Calu3 (cell line): Measurements from ENCODE around the gene SCYGR2. TPM values are rescaled to one million over a fixed set of nuclear protein-coding genes. Genes with fewer than 3 reads are reported as not detected.

Source experiments
- BruUV-seq: library from RNA; stranded (reverse); fragments of 400-500 nt; replicated peaks from 2 replicates; lab custom pipeline; 2021; lab: Mats Ljungman, UMichigan
- CTCF ChIA-PET: fragments of 300-600 bp; sonication (Branson Sonifier 250); formaldehyde crosslinking; loops from one replicate; lab custom pipeline; 2022; ENCODE audit warnings: antibody characterized with exemption; lab: Charles Lee
- DNase-seq: peaks from one replicate; pipeline ENCODE4 v3.0.0; 2022
- H3K27ac Mint-ChIP-seq: one replicate; pipeline ENCODE4 v1.8.0; 2022; ENCODE audit warnings: mixed read lengths; ENCODE audit not compliant: unreplicated experiment
- H3K27me3 Mint-ChIP-seq: one replicate; pipeline ENCODE4 v1.8.0; 2022; ENCODE audit warnings: mixed read lengths; ENCODE audit not compliant: unreplicated experiment
- H3K36me3 Mint-ChIP-seq: one replicate; pipeline ENCODE4 v1.8.0; 2022; ENCODE audit warnings: mild to moderate bottlenecking, moderate library complexity, mixed read lengths; ENCODE audit not compliant: insufficient read depth, unreplicated experiment
- H3K4me1 Mint-ChIP-seq: one replicate; pipeline ENCODE4 v1.8.0; 2022; ENCODE audit warnings: mild to moderate bottlenecking, low read depth, mixed read lengths; ENCODE audit not compliant: unreplicated experiment
- H3K4me3 Mint-ChIP-seq: one replicate; pipeline ENCODE4 v1.8.0; 2022; ENCODE audit warnings: mild to moderate bottlenecking, low read depth, moderate library complexity, mixed read lengths; ENCODE audit not compliant: unreplicated experiment
- H3K9me3 Mint-ChIP-seq: one replicate; pipeline ENCODE4 v1.8.0; 2022; ENCODE audit warnings: low read depth, mixed read lengths; ENCODE audit not compliant: unreplicated experiment
- CTCF ChIP-seq: fragments of 200-600 bp; IDR thresholded peaks from one replicate; pipeline ENCODE4 v1.8.0; 2022; ENCODE audit warnings: antibody characterized with exemption; ENCODE audit not compliant: unreplicated experiment
- intact Hi-C: fragments of 100-400 bp; cut with micrococcal nuclease; formaldehyde crosslinking; loops from one replicate; pipeline ENCODE4 v1.10.0; 2022; ENCODE audit not compliant: unreplicated experiment
- total RNA-seq: library from RNA; stranded (reverse); gene quantifications from 2 replicates; pipeline ENCODE4 v1.2.3, GENCODE V29; 2022

SCYGR2 gene
- total RNA-seq, 1 experiment from 2014 or later, result not detected

GRCh38 chr2:227616631-227617030 is 17.9 kb downstream of the SCYGR2 start:
- Mint-ChIP-seq H3K36me3 (no peaks in the 10 kb centered on the region), H3K4me1 (peaks cover 14% of the 10 kb centered on the region), H3K4me3 (no peak overlapping the region), H3K9me3 (no peaks in the 10 kb centered on the region), H3K27me3 (peaks cover 9% of the 10 kb centered on the region), H3K27ac (no peak overlapping the region)
- no TSS peak for BruUV-seq
- no peak for DNase-seq
- intact Hi-C loops, result no loop called here
- CTCF ChIA-PET, result no interaction called here
- no peak for TF ChIP-seq CTCF

GRCh38 chr2:227617316-227618230 is 18.9 kb downstream of the SCYGR2 start, which contains the start of gene SCYGR4:
Gene SCYGR4, plus strand, starts transcription at chr2:227617498. Its CDS starts 0 bp downstream, at chr2:227617498.
- CTCF ChIA-PET, result interaction anchor here (0.6 kb wide), 1 partner anchor 196 kb away, joined by 3 read pairs; the partner anchor contains the start of gene CCL20
- DNase-seq, result no peak
- intact Hi-C loops, result no loop called here
- H3K36me3 Mint-ChIP-seq, result no peaks in the 10 kb centered on the region
- BruUV-seq, result no TSS peak
- no peak for TF ChIP-seq CTCF
- H3K27ac Mint-ChIP-seq, result no peak within 1 kb of the TSS
- peaks cover 12% of the 10 kb centered on the region for H3K4me1 Mint-ChIP-seq
- no peaks in the 10 kb centered on the region for H3K9me3 Mint-ChIP-seq
- H3K4me3 Mint-ChIP-seq, result no peak within 1 kb of the TSS
- H3K27me3 Mint-ChIP-seq, result peaks cover 9% of the 10 kb centered on the region

GRCh38 chr2:227623226-227623625 is 24.5 kb downstream of the SCYGR2 start:
- CTCF ChIA-PET, result no interaction called here
- H3K27me3 Mint-ChIP-seq, result no peaks in the 10 kb centered on the region
- BruUV-seq, result no TSS peak
- H3K36me3 Mint-ChIP-seq, result no peaks in the 10 kb centered on the region
- H3K27ac Mint-ChIP-seq, result peak overlapping the region; percentile 82
- peaks cover 12% of the 10 kb centered on the region for H3K4me1 Mint-ChIP-seq
- intact Hi-C loops, result no loop called here
- no peaks in the 10 kb centered on the region for H3K9me3 Mint-ChIP-seq
- DNase-seq, result no peak
- TF ChIP-seq CTCF, result no peak
- H3K4me3 Mint-ChIP-seq, result no peak overlapping the region

- Mint-ChIP-seq H3K36me3 (no peaks in the 10 kb centered on the region), H3K4me1 (peaks cover 12% of the 10 kb centered on the region), H3K4me3 (no peak overlapping the region), H3K27me3 (no peaks in the 10 kb centered on the region), H3K27ac (no peak overlapping the region), H3K9me3 (no peaks in the 10 kb centered on the region)
- CTCF ChIA-PET, result no interaction called here
- no peak for DNase-seq
- BruUV-seq, result no TSS peak
- intact Hi-C loops, result no loop called here
- TF ChIP-seq CTCF, result no peak
These were observed 26.7 kb downstream of the SCYGR2 start for GRCh38 chr2:227625420-227625819.
